K562 (cell line): ENCODE results near the gene ADAM8. TPM values are rescaled to one million over a fixed set of nuclear protein-coding genes. Genes with fewer than 3 reads are reported as not detected.

Experiments
- CREM ChIP-seq: IDR thresholded peaks from 2 replicates; pipeline ENCODE4 v1.6.1; 2014; ENCODE audit warnings: antibody characterized with exemption, low read depth
- TAF7 ChIP-seq: fragments of 450-650 bp; IDR thresholded peaks from 2 replicates; pipeline ENCODE4 v1.6.1; 2016; ENCODE audit warnings: missing genetic modification characterization, missing compliant biosample characterization
- XRCC5 ChIP-seq: fragments of 200-400 bp; formaldehyde crosslinking; IDR thresholded peaks from 2 replicates; pipeline ENCODE4 v1.6.1; 2017; ENCODE audit warnings: low read depth, mild to moderate bottlenecking, low read length
- ZNF197 ChIP-seq: fragments of 200-800 bp; sonication (Bioruptor generic); IDR thresholded peaks from 2 replicates; pipeline ENCODE4 v1.6.1; 2016; ENCODE audit warnings: low read depth, missing genetic modification characterization, missing compliant biosample characterization
- polyA plus RNA-seq, 8 experiments: library from polyadenylated mRNA; depleted of rRNA in 4 of 8; stranded (reverse) in 5 of 8; unstranded in 3 of 8; fragments of >200 nt; fragmentation: Nextera tagmentation in 2 of 8; fragmentation: Illumina TruSeq in 1 of 8; extraction: Ambion mirVana in 2 of 8; extraction: Trizol in 1 of 8; gene quantifications; 2 replicates each; pipeline versions ENCODE4 v1.2.1 to v1.2.3, GENCODE V29; 2011 to 2014; ENCODE audit warnings: inconsistent platforms in 1 of 8, missing spikeins in 1 of 8
- total RNA-seq, 7 experiments: library from RNA; depleted of rRNA in 6 of 7; stranded (reverse); fragments of >200 nt in 6 of 7; fragmentation: Illumina TruSeq in 2 of 7; extraction: Trizol in 2 of 7; gene quantifications; 2 replicates each; pipeline versions ENCODE4 v1.2.1 to v1.2.3, GENCODE V29; 2011 to 2021; ENCODE audit warnings: low replicate concordance in 1 of 7
- TF ChIP-seq, protein P1 (sequence below), 2 experiments: fragments of 200-800 bp in 1 of 2; sonication (Bioruptor generic) in 1 of 2; sonication (generic) in 1 of 2; formaldehyde crosslinking in 1 of 2; IDR thresholded peaks in 1 of 2; conservative IDR thresholded peaks in 1 of 2; 2 replicates each; pipeline versions ENCODE4 v1.5.0 to v1.6.1; 2016 to 2020; ENCODE audit warnings: missing compliant biosample characterization in 1 of 2, missing genetic modification characterization in 1 of 2, missing genetic modification reagents in 1 of 2
- TF ChIP-seq, protein P2 (sequence below): sonication (generic); formaldehyde crosslinking; IDR thresholded peaks from 2 replicates; pipeline ENCODE4 v1.8.0; 2022; ENCODE audit warnings: mild to moderate bottlenecking, missing genetic modification reagents

Gene ADAM8
- total and polyA plus RNA-seq, 9 of the 15 experiments (the other 6 are each of a cell fraction or from before 2014, with no cell fraction given) = 0.07 to 7.0 (median 1.1) TPM

DNA sequence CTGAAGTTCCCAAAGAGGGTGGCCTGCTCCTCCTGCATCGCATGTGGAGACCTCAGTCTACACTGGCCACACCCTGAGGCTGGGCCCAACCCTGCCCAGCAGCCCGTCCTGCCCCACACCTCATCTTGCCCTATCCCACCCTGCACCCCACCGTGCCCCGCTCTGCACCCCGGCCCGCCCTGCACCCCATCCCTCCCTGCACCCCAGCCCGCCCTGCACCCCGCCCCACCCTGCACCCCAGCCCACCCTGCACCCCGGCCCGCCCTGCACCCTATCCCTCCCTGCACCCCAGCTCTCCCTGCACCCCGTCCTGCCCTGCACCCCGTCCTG, 24.5 kb downstream of the ADAM8 start (continued):
- TF ChIP-seq, protein P1, sequence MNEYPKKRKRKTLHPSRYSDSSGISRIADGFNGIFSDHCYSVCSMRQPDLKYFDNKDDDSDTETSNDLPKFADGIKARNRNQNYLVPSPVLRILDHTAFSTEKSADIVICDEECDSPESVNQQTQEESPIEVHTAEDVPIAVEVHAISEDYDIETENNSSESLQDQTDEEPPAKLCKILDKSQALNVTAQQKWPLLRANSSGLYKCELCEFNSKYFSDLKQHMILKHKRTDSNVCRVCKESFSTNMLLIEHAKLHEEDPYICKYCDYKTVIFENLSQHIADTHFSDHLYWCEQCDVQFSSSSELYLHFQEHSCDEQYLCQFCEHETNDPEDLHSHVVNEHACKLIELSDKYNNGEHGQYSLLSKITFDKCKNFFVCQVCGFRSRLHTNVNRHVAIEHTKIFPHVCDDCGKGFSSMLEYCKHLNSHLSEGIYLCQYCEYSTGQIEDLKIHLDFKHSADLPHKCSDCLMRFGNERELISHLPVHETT (CRISPR knock-in tag; conservative IDR thresholded peaks at IDR 0.05 in 1 of 2, IDR thresholded peaks at IDR 0.05 in 1 of 2) = no peak
- TF ChIP-seq, protein P2, sequence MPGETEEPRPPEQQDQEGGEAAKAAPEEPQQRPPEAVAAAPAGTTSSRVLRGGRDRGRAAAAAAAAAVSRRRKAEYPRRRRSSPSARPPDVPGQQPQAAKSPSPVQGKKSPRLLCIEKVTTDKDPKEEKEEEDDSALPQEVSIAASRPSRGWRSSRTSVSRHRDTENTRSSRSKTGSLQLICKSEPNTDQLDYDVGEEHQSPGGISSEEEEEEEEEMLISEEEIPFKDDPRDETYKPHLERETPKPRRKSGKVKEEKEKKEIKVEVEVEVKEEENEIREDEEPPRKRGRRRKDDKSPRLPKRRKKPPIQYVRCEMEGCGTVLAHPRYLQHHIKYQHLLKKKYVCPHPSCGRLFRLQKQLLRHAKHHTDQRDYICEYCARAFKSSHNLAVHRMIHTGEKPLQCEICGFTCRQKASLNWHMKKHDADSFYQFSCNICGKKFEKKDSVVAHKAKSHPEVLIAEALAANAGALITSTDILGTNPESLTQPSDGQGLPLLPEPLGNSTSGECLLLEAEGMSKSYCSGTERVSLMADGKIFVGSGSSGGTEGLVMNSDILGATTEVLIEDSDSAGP (CRISPR knock-in tag) = no peak
- no peak for TF ChIP-seq CREM
- no peak for TF ChIP-seq ZNF197 (CRISPR knock-in tag)
- no peak for TF ChIP-seq XRCC5
- TF ChIP-seq TAF7 (tag) = no peak
